LHCN-M2 (cell line): ENCODE measurements around the gene CCDC8. TPM values are rescaled to one million over a fixed set of nuclear protein-coding genes. Genes with fewer than 3 reads are reported as not detected.
"Not testable (repeated sequence)": the region's sequence is repeated elsewhere in the genome, so short reads cannot be mapped to it uniquely, and the experiment has no call there.

Experiments
- DNase-seq: peaks from one replicate; pipeline ENCODE4 v3.0.0-alpha.2; 2012; ENCODE audit warnings: low read depth
- total RNA-seq: library from RNA; depleted of rRNA; stranded (reverse); fragments of >200 nt; gene quantifications from 2 replicates; pipeline ENCODE4 v1.2.3, GENCODE V29; 2014

The CCDC8 gene
- total RNA-seq, 1 experiment from 2014 or later: 17.5 TPM

DNA sequence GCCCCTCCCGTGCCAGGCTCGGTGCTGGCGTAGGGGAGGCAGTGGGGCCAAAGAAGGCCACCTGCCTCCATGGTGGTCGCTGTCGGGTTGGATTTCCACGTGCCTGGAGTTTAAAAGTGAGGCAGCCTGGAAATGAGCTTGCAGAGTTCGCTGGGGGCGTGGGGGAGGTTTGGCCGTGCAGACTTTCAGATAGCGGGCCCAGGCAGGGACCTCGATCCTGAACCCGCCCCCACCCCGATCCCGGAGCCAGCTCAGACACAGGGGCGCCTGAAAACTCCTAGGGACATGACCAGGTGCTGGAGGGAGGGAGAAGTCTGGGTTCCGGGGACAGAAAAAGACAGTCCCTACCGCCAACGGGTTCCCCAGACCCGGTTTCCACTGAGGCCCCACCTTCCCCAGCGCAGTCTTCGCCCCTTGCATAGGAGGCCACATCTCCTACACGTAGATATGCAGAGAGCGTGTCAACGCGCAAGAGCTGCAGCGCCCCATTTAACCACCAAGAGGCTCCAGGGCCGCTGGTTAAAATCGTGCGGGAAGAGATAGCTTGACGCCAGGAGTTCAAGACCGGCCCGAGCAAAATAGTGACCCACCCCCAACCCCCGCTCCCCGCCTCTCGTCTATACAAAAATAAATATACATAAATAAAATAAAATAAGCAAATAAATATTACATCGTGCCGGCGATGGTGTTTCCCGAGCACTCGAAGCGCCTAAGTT, 8.5 kb downstream of the CCDC8 start:
- no peak for DNase-seq

DNA sequence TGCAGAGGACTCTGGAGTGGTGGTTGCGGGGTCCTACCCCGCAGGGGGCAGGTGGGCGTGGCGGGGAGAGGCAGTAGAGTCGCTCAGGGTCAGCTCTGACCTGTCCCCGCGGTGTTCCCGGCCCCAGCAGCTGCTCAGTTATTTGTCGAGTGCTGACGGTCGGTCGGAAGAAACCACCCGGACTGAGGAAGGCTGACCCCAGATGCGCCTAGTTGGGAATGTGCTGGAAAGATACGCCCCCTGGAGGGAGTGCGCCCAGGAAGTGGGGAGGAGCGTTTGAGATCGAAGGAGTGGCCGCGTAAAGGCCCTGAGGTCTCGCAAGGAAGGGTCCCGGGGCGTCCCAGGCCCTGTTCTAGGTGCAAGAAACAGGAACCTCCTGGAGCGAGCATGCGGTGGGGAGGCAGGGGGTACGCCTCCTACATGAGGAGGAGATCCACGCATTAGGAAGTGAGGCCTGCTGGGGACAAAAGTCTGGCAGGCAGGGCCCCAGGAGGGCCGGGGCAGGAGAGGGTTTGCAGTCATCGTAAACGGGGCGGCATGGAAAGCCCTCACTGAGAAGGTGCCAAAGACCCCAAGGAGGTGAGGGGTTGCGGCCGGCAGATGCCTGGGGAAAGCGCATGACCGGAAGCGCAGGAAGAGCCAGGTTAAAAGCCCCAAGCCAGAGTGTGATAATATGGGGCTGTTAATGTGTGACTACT, 9.2 kb downstream of the CCDC8 start:
- DNase-seq: peak; percentile 63

DNA sequence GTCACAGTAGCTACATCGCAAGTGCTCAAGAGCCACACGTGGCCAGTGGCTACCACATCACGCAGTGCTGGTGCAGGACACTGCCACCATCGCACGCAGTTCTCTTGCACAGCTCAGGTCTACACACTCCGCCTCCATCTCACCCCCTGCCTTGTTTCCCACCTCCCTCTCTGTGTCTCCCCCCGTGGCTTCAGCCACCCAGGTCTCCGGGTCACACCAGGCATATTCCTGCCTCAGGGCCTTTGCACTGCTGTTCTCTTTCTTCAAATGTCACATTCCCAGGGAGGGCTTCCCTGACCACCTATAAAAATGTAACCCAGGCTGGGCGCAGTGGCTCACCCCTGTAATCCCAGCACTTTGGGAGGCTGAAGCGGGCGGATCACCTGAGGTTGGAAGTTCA, 10.6 kb downstream of the CCDC8 start:
- DNase-seq: no peak

DNA sequence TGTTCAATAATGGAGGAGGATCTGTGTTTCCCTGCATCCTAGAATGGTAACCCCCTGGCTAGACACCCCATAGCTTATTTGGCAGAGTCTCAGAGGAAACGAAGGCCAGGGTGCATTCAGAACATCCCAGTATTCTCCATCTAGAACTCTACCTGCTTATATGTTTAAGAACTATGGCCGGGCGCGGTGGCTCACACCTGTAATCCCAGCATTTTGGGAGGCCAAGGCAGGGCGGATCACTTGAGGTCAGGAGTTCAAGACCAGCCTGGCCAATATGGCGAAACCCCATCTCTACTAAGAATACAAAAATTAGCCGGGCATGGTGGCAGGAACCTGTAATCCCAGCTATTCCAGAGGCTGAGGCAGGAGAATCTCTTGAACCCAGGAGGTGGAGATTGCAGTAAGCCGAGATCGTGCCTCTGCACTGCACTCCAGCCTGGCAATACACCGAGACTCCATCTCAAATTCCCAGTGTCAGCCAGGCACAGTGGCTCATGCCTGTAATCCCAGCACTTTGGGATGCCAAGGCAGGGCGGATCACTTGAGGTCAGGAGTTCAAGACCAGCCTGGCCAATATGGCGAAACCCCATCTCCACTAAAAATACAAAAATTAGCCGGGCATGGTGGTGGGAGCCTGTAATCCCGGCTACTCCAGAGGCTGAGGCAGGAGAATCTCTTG, 15.4 kb downstream of the CCDC8 start:
- DNase-seq: not testable (repeated sequence)

DNA sequence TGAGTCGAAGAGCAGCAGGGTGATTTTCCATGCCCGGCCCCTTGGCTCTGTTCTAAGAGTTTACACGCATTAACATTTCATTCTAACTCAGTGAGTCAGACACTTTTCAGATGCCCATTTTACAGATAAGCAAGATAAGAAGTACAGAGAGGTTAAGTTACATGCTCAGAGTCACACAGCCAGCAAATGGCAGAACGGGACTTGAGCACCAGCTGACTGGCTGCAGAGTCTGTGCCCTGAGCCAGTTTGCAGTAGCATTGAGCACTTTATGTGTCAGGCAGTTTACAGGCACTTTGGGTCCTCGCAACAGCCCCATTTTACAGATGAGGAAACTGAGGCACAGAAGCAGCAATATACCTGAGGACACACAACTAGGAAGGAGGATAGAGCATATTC, 19.0 kb downstream of the CCDC8 start:
- no peak for DNase-seq

DNA sequence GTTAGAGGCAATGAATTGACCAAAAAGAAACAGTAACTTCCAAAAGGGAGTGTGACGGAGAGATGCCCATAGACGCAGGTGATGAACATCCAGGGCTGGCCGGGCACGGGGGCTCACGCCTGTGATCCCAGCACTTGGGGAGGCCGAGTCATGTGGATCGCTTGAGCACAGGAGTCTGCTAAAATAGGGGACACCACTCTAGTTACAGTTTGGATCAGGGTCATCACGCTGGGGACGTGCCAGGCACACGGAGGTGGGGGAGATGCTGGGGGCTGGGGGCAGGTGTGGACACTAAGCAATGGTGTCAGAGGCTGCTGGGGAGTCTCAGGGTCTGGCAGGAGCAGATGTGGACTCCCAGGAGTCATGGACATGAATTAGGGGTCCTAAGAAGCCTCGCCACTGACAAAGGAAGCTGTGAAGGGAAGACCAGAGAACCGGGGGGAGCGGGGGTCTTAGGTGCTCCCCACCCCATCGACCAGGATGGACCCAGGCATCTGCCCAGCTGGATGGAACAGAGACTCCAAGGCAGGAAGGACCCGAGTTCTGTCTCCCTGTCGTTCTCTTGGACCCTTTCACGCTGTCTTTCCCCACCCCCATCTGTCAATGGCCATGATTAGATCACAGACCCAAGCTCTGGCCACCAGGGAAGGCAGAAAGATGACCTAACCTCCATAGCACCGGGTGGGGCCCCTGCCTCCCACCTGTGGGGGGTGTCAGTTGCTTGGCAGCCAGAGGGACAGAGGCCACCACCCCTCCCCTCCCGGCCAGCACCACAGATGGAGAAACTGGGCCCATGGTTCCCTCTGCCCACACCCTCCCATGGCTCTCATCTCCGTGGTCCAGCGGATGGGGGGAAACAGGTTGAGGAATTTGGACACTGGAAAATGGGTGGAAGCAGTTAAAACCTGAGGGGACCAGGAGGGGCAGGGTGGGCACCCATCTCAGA, 19.6 kb downstream of the CCDC8 start:
- DNase-seq: no peak

DNA sequence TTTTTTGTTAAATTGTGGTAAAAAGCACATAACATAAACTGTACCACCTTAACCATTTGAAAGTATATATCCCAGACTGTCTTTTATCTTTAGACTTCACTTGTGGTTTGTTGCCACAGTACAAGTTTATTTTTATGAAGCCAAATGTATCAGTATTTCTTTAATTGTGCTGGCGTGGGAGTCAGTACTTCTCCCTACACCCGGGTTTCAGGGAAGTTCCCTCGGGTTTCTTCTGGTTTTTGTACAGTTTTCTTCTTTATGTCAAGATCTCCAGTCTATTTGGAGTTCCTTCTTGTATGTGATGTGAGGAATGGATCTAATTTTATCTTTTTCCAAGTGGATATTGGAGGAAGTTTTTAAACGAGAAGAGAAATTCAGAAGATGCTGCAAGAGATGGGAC, 20.5 kb downstream of the CCDC8 start:
- DNase-seq: no peak

DNA sequence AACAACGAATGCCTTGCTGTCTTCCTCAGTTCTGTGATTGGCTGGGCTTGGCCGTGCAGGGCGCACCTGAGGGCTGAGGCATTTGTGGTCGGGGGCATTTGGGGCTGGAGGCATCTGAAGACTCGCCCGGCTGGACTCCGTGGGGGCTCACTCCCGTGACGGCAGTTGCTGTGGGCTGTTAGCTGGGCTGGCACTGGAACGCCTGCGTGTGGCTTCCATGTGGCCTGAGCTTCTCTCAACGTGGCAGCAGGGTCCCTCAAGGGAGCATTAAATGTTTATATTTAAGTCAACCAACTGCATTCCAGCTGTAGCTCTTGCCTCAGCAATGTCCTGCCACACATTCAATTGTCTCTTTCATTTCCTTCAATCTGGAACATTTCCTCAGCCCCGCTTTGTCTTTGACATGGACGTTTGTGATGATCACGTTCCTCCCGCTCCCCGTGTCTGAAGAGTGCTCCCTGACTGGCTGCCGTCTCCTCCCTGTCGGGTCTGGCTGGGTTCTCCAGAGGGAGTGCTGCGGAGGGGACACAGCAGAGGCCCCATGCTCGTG, 21.0 kb downstream of the CCDC8 start:
- DNase-seq: peak; percentile 69

DNA sequence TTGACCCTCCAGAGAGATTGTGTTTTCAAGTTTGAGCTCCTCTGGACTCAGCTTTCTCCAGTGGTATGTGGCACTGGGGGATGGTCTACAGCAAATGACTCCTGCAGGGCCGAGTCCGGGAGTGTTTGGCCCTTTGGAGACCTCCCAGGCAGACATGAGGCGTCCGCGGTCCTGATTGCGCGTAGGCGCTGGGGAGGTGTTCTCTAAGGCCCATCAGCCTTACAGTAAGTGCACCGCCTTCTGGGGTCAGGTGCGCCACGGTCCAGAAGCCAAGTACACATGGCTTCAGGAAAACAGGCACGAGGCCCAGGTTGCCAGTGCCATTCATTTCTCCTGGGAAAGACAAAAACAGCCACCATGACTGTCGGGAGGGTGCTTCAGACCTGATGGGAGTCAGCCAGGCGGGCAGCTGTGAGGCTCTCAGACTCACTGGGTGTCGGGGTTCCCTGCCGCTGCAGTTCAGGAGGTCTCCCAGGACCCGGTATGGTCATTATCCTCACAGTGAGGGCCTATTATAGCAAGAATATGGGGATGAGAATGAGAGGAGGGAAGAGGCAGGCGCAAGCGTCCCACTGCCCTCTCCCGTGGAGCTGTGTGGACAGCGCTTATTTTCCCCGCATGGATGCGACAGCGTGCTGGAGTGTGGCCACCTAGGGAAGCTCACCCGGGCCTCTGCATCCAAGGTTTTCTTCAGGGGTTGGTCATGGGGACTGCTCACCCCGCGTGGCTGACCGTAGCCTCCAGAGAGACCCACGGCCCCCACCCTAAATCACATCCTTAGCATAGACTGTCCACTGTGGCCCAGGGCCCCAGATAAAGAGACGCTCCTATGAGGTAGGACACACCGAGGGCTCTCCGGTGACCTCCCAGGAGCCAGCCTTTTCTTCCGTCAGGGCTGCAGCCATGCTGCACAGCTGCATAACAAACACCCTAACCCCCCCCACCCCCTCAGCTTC, 21.8 kb downstream of the CCDC8 start:
- DNase-seq: no peak

DNA sequence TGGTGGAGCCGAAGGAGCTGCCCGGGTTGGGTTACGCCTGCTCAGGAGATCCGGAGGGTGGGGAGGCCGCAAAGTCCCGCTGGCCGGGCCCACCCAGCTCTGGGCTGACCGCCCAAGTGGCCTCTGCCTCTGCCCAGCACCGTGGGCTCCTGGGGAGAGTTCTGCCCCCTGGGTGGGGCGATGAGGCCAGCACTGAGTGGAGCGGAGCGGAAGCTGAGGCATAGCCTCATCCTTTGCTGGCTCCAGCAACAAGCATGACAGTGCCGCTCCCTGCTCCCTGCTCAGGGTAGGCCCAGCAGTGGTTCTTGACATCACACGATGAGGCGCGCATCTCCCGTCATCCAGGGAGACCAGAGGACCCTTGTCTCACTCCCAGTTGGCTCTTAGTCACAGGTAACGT, 22.5 kb downstream of the CCDC8 start:
- no peak for DNase-seq

DNA sequence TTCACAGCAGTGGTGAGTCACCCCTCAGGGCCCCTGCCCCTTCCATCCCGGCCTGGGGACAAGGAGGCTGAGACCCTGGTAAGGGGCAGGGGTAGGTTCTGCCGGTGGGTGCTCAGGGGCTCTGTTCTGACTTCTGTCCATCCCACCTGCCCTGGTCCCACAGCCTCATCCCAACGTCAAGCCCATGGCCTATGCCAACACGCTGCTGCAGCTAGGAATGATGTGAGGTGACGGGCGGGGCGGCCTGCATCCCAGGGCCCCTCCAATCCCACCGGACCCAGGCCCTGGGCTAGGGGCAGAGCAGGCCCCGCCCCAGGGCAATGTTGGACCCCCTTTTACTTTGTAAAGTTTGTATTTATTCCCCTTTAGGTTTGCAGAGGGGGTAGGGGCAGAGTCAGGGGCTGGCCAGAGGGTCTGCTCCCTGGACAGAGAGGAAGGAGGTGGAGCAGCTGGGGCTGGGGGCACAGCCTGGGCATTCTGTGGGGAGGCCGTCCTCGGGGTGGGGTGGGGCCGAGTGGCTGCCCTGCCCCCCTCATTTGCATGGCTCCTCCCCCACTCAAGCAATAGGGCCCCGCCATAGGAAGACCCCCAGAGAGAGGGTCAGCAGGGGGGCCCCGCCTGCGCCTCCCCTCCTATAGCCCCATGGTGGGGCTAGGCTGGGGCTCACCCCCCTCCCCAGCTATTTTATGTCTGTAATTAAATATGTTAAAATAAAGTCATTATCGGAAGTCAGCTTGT, 23.1 kb downstream of the CCDC8 start:
- no peak for DNase-seq

DNA sequence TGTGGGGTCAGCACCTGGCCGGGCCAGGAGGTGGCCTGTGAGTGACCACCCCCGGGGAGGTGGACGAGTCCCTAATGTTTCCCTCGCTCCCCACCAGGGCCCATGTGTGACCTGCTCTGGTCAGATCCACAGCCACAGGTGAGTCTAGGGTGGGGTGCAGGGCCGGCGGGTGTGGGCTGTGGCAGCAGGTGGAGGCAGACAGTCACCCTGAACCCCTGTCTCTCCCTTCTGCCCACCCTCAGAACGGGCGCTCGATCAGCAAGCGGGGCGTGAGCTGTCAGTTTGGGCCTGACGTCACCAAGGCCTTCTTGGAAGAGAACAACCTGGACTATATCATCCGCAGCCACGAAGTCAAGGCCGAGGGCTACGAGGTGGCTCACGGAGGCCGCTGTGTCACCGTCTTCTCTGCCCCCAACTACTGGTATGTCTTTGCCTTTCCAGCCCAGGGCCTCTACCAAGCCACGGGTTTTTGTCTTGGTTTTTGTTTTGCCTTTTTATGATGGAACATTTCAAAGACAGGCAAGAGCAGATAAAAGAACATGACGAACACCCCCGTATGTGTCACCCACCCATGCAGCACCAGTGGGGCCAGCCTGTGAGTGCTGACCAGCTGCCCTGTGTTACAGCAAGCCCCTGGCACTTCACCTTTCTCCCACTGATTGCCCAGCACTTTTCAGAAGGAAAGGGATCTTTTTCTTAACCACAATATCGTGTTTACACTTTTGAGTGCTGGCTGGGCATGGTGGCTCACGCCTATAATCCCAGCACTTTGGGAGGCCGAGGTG, 24.9 kb downstream of the CCDC8 start:
- no peak for DNase-seq

DNA sequence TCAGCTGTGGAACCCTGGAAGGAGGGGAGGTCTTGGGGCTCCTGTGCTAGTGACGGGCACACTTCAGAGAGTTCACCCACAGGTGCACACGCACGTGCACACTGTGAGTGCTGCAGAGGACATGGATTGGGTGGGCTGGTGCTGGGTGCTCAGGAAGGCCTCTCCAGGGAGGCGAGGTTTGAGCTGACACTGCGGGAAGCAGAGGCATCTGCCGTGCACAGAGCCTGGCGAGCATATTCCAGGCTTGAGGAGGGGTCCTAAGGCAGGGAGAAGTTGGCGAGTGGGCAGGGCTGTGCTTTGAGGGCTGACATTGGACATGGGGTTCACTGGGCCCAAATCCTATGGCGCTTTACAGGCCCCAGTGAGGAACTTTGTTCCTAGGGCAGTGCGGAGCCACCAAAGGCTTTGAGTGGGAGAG, 25.6 kb downstream of the CCDC8 start:
- DNase-seq: no peak

DNA sequence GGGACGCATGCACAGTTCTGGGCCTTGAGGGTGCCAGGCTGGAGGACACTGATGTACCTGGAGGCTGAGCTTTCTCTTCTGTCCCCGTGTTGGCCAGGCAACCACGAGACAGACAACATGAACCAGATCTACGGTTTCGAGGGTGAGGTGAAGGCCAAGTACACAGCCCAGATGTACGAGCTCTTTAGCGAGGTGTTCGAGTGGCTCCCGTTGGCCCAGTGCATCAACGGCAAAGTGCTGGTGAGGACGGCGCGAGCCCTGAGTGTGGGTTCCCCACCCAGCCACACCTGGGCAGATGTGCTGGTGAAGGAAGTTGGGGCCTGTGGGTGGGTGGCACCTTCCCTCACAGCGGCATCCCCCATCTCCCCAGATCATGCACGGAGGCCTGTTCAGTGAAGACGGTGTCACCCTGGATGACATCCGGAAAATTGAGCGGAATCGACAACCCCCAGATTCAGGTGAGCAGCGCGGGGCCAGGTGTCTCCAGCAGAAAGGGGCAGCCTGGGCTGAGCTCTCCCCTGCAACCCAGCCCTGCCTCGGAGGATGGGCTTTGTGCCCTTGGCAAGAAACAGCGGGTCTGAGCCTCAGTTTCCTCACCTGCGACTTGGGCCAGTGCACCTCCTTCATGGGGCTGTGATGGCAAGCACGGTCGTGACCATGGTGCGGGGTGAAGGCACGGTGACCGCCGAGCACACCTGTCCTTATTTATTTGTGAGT, 26.2 kb downstream of the CCDC8 start:
- no peak for DNase-seq

DNA sequence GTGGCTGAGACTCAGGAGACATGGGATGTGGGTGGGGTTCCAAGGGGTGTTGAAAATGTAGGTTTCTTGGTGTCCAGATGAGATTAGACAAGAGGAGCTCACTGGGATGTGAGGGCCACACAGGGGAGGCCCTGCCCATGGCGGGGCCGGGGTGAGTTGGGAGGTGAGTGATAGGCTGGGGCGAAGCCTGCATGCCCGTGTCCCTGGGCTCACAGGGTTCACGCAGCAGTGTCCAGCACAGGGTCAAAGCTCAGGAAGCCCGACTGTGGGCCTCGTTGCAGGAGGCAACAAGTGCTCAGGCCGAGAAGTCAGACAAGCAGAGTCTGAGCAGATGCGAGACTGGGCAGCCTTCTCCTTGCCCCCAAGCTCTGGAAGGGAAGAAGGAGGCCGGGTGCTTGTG, 27.2 kb downstream of the CCDC8 start:
- no peak for DNase-seq

DNA sequence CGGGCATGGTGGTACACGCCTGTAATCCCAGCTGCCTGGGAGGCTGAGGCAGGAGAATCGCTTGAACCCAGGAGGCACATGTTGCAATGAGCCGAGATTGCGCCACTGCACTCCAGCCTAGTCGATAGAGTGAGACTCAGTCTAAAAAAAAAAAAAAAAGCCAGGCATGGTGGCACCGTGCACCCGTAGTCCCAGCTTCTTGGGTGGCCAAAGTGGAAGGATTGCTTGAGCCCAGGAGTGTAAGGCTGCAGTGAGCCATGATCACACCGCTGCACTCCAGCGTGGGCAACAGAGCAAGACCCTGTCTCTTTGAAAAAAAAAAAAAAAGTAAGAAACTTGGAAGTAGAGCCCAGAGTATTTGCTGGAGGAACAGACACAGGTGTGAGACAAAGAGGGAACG, 27.7 kb downstream of the CCDC8 start:
- no peak for DNase-seq

DNA sequence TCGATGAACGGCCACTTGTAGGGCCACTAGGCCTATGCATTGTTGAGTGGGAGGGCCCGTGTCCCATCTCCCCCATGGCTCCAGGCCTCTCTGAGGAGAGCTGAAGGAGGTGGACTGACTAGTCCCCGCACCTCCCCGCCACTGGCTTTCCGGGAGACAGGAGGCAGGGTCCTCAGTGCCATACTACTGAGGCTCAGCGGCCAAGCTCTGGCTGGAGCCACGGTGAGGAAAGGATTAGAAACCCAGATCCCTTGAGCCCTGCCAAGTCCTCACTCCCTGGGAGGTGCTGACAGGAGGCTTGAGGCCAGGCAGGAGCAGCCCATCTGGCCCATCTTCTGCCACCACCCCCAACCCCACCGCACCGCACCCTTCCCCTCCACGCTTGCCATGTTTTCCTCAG, 29.0 kb downstream of the CCDC8 start:
- no peak for DNase-seq

DNA sequence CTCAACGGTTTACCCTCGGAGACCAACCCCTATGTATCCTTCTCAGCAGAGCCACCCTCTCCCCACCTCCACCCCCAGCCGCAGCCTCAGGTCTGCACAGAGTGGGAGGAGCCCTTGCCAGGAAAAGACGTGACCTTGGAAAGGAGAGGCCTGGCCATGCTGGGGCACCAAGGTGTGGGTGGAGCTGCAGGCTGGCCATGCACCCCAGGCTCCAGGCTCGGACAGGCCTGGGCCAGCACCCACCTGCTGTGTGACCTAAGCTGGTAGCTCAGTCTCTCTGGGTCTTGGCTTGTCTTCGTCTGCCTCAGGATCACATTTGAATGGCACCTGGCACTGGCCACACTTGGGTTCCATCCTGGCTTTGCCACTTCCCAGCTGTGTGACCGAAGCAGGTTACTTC, 29.5 kb downstream of the CCDC8 start:
- DNase-seq: no peak
